NCI-H226 (cell line): ENCODE measurements around the gene VPS72.
"Not testable (repeated sequence)": the region's sequence is repeated elsewhere in the genome, so short reads cannot be mapped to it uniquely, and the experiment has no call there.

Experiments
- DNase-seq: peaks from one replicate; pipeline ENCODE4 v3.0.0-alpha.2; 2015

Gene VPS72

DNA sequence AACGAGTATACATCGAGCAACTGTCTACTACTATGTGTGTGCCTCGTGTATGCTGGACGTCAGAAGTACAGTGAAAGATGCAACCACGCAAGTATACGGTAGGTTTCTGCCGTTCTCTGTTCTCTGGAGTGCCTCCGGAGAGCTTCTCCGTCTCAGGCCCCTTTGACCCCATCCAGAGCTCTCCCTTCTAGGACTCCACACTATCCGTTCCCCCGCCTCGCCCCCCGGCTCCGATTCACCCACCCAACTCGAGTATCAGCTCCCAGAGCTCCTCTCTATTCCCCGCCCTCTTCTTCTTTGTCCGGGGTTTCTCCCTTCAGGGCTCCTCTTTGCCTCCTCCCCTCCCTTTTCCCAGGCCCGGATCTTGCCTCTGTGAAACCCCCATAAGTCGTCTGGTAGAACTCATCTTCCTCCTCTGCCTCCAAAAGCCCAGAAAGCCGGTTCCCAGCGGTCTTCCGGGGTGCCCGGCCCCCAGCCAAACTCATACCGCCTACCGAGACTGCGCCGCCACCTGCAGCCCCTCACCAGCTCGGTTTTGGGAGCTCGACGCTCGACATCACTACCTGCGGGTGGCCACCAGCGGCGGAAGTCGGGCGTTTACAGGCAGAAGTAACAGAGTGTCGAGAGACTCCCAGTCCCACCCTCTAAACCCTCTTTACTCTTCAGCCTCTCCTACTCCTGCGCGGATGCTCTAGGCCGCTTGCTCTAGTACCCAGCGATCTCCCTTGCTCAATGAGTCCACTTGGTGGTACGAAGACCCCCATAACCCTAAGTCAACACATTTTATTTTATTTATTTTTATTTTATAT is at the start of gene VPS72:
Gene VPS72 (minus strand): TSS at position 561 of the 809 bp plus-strand sequence. CDS start 76 bp downstream, at position 485.
- peak; percentile 93 for DNase-seq

- DNase-seq: peak; percentile 82
These were observed 48.4 kb upstream of the VPS72 start for GRCh38 chr1:151238467-151238739.

GRCh38 chr1:151237678-151238466 is 47.9 kb upstream of the VPS72 start:
- no peak for DNase-seq

- no peak for DNase-seq
These were observed 45.2 kb upstream of the VPS72 start for GRCh38 chr1:151235235-151235634.

- peak; percentile 26 for DNase-seq
These were observed 32.1 kb upstream of the VPS72 start for GRCh38 chr1:151222130-151222529.

- DNase-seq: peak; percentile 26
These were observed 31.6 kb upstream of the VPS72 start for GRCh38 chr1:151221616-151222015.

- DNase-seq: no peak
These were observed 23.6 kb upstream of the VPS72 start for GRCh38 chr1:151213560-151213959.

DNA sequence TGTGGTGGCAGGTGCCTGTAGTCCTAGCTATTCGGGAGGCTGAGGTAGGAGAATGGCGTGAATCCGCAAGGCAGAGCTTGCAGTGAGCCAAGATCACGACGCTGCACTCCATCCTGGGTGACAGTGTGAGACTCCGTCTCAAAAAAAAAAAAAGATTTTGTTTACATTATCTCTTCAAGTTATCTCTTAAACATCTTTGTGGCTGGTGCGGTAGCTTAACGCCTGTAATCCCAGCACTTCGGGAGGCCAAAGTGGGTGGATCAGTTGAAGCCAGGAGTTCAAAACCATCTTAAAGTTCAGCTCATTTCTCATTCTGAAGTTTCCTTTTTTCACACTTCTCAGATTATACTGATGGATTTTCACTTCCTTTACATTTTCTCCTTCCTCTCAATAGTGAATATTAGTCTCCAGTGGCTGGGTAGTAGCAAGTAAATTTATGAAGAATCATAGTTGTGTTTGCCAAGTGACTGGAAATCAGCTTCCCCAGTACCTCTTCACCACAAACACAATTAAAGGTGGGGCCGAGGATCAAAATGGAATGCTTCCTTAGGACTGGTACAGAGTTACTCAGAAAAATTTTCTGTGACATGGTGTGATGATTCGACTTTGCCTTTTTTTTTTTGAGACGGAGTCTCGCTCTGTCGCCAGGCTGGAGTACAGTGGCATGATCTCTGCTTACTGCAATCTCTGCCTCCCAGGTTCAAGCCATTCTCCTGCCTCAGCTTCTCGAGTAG is 22.1 kb upstream of the VPS72 start:
- no peak for DNase-seq

DNA sequence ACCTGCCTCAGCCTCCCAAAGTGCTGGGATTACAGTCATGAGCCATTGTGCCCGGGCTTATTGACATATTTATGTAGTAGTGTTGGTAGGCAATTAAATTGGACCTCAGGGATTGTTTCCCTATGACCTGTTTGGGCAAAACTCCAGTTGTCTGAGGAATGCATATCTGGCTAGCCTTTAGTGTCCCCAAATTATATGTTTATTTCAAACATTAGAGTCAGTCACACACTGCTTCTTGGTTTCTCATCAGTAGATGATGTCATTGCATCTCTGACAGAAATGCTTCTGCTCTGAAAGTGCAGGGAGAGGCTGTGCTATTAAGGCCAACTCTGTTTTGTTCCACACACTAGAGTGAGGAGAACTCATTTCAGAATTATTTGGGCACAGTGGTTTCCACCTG is 20.8 kb upstream of the VPS72 start:
- DNase-seq: no peak

- not testable (repeated sequence) for DNase-seq
These were observed 15.5 kb upstream of the VPS72 start for GRCh38 chr1:151205381-151205965.

- DNase-seq: peak; percentile 95
These were observed 10.0 kb upstream of the VPS72 start for GRCh38 chr1:151199873-151200581.

GRCh38 chr1:151198254-151199127 is 8.5 kb upstream of the VPS72 start, which contains the start of gene PIP5K1A:
Gene PIP5K1A, plus strand, starts transcription at chr1:151198552. Its CDS starts 445 bp downstream, at chr1:151198997.
- DNase-seq: peak; percentile 98

- DNase-seq: peak; percentile 84
These were observed 7.9 kb upstream of the VPS72 start for GRCh38 chr1:151197863-151198253.

- DNase-seq: peak; percentile 78
These were observed 6.3 kb upstream of the VPS72 start for GRCh38 chr1:151196292-151196800.

DNA sequence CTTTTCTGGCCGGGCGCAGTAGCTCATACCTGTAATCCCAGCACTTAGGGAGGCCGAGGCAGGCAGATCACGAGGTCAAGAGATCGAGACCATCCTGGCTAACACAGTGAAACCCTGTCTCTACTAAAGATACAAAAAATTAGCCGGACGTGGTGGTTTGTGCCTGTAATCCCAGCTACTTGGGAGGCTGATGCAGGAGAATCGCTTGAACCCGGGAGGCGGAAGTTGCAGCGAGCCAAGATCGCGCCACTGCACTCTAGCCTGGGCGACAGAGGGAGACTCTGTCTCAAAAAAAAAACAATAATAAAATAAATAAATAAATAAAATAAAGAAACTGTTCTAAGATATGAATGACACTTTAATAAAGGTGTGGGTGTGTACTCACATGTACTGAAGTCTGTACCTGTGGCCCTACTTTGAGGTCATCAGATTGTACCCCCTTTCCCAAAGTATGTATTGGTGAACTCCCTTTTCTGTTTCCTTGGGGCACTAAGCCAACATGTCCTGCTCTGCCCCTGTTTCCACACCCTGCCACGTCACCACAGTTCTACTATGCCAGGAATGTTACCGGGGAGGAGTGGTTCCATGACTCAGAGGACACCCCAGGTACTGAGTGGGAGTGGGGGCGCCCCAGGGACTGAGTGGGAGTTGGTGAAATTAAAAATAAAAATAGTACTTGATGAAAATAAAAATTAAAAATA is 5.0 kb upstream of the VPS72 start:
- peak; percentile 95 for DNase-seq

DNA sequence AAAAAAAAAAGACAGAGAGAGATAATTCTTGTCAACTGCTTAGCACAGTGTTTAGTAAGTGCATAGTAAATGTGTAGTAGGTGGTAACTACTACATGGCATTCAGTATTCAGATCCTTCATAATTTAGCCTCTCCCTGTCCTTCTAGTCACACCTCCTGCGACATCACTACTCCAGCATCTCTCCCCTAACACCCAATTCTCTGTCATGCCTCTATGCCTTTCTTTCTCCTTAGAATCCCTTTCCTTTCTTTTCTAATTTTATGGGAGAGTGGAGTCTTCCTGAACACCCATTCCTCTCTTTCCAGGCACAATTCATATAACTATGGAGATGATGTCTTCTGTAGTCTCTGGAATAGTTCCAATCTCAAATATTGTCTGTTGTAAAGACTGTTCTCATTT is 3.9 kb upstream of the VPS72 start:
- peak; percentile 33 for DNase-seq

- no peak for DNase-seq
These were observed 3.3 kb upstream of the VPS72 start for GRCh38 chr1:151193304-151193703.

- no peak for DNase-seq
These were observed 2.0 kb upstream of the VPS72 start for GRCh38 chr1:151192047-151192446.

GRCh38 chr1:151188667-151189066 is 1.3 kb downstream of the VPS72 start:
- DNase-seq: not testable (repeated sequence)

GRCh38 chr1:151187205-151187604 is 2.8 kb downstream of the VPS72 start:
- no peak for DNase-seq
